ENCODE data around the gene XPOT.

- TF ChIP-seq CTCF (IDR thresholded peaks at IDR 0.05): no peak
- TF ChIP-seq POLR2A (IDR thresholded peaks at IDR 0.05): no peak
These were observed 93.3 kb downstream of the XPOT start for GRCh38 chr12:64497484-64497883.

Data from body of pancreas (tissue), 4 donors.